PFSK-1 (cell line): ENCODE results near the gene RHOH.

Source experiments
- FOXP2 ChIP-seq: optimal IDR thresholded peaks from 2 replicates; pipeline ENCODE3; 2011; ENCODE audit warnings: borderline replicate concordance, control low read depth, inconsistent platforms; ENCODE audit not compliant: insufficient read depth; ENCODE audit errors: extremely low read length, extremely low read depth
- POLR2AphosphoS5 ChIP-seq: IDR thresholded peaks from 2 replicates; pipeline ENCODE4 v1.6.1; 2012; ENCODE audit warnings: low read depth, mild to moderate bottlenecking, control low read depth, low read length, moderate library complexity
- SIN3A ChIP-seq: IDR thresholded peaks from 2 replicates; pipeline ENCODE4 v1.6.1; 2012; ENCODE audit warnings: mild to moderate bottlenecking, low read length, moderate library complexity, borderline replicate concordance; ENCODE audit not compliant: insufficient read depth
- TAF1 ChIP-seq: IDR thresholded peaks from 2 replicates; pipeline ENCODE4 v1.6.1; 2012; ENCODE audit warnings: low read length, control low read depth, borderline replicate concordance; ENCODE audit not compliant: insufficient read depth
- TF ChIP-seq, protein P1 (sequence below), 2 experiments: IDR thresholded peaks; 2 replicates each; pipeline versions ENCODE4 v1.6.1 to v1.8.0; 2011 to 2012; ENCODE audit warnings: low read depth in 2 of 2, low read length in 2 of 2, control low read depth in 1 of 2, inconsistent platforms in 1 of 2, mild to moderate bottlenecking in 1 of 2, moderate library complexity in 1 of 2; ENCODE audit not compliant: insufficient read depth in 1 of 2

Gene RHOH

DNA sequence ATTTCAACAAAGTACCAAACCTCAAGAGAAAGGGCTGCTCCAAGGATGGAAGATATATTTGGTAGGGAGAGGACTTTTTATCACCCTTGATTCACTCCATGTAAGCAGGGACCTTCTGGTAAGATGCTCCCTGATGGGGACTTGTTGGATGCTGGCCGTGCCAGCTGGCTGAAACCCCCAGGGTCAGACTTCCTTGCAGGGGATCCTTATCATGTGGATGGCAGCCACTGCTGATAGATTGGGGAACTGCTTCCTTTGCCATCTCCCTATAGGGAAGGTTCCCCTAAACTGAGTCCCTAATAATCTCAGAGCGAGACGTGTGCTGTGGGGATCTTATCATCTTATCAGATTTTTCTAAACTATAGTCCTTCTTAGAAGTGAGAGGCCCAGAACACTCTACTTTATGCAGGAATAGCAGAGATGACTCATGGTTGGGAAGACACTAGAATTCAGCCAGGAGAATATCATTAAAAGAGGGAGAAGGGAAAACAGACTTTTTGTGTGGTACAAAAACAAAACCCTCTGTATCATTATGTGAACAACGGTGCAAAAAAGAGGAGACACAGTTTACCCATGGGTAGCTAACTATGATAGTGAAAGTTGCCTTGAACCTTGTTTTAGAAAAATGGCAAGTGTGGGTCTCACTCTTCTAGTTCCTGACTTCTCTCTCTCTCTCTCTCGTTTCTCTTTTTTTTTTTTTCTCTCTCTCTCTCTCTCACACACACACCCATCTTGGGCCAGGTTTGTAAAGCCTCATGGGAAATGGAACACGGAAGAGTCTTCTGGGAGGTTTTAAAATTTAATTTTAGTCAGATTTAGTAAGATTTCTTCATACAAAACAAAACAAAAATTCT is 16.1 kb downstream of the RHOH start:
- TF ChIP-seq SIN3A (no peak), TAF1 (no peak), POLR2AphosphoS5 (no peak), FOXP2 (no peak)
- TF ChIP-seq, protein P1, sequence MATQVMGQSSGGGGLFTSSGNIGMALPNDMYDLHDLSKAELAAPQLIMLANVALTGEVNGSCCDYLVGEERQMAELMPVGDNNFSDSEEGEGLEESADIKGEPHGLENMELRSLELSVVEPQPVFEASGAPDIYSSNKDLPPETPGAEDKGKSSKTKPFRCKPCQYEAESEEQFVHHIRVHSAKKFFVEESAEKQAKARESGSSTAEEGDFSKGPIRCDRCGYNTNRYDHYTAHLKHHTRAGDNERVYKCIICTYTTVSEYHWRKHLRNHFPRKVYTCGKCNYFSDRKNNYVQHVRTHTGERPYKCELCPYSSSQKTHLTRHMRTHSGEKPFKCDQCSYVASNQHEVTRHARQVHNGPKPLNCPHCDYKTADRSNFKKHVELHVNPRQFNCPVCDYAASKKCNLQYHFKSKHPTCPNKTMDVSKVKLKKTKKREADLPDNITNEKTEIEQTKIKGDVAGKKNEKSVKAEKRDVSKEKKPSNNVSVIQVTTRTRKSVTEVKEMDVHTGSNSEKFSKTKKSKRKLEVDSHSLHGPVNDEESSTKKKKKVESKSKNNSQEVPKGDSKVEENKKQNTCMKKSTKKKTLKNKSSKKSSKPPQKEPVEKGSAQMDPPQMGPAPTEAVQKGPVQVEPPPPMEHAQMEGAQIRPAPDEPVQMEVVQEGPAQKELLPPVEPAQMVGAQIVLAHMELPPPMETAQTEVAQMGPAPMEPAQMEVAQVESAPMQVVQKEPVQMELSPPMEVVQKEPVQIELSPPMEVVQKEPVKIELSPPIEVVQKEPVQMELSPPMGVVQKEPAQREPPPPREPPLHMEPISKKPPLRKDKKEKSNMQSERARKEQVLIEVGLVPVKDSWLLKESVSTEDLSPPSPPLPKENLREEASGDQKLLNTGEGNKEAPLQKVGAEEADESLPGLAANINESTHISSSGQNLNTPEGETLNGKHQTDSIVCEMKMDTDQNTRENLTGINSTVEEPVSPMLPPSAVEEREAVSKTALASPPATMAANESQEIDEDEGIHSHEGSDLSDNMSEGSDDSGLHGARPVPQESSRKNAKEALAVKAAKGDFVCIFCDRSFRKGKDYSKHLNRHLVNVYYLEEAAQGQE (IDR thresholded peaks at IDR 0.05; ENCODE audit: insufficient read depth in 1 of 2, low read depth in 2 of 2, low read length in 2 of 2): no peak

DNA sequence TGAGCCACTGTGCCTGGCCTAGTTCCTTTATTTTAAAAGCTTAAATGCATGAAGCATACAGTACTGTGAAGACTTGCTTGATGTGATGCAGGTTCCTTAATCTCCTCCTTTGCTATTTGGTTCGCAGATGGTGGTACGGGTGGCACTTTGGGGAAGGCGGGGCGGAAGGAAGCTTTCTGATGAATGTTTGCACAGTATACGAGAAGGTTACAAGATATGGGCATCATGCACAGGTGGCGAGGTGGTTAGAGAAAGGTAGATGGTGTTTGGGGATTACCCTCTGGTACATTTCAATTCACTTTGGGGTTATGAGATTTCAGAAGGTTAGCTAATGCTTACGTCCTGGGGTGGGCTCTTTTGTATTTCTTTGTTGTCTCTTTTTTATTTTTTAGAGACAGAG is 17.2 kb downstream of the RHOH start:
- TF ChIP-seq POLR2AphosphoS5 (no peak), TAF1 (no peak), SIN3A (no peak), FOXP2 (no peak)
- TF ChIP-seq, protein P1 (IDR thresholded peaks at IDR 0.05; ENCODE audit: insufficient read depth in 1 of 2, low read depth in 2 of 2, low read length in 2 of 2): no peak

DNA sequence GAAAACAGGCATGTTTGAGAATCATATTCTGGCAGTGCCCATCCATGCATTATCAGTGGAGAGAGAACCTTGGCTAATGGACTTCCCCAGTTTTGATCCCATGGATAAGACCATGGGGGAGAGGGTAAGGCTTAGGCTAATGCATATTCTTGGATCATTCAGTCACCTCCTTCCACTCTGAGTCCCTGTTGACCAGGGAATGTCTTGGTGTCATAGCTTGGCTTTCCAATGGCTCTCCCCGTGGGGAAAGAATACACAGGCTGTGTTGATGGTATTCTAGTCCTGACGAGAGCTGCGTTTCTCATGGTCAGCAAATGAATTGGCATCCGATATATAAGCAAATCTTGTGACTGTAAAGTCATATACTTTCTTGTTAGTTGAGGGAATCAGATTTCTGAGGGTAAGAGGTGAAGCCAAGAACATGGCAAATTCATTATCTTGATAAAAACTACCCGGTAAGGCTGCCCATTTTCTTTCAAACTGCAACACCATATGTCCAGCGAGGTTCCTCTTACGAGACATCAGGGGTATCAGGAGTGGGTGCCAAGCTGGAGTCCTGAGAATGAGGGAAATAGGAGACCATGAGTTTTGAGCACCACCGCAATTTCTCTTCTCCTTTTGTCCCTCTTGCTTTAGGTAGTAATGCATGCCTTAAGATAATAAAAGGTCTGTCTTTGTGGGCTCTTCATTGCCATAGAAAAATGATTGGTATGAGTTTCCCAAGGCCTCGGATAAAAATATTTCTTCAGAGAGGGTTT is 18.0 kb downstream of the RHOH start:
- TF ChIP-seq SIN3A: no peak
- TF ChIP-seq, protein P1 (IDR thresholded peaks at IDR 0.05; ENCODE audit: insufficient read depth in 1 of 2, low read depth in 2 of 2, low read length in 2 of 2): no peak
- no peak for TF ChIP-seq FOXP2
- TF ChIP-seq POLR2AphosphoS5: no peak
- TF ChIP-seq TAF1: no peak

DNA sequence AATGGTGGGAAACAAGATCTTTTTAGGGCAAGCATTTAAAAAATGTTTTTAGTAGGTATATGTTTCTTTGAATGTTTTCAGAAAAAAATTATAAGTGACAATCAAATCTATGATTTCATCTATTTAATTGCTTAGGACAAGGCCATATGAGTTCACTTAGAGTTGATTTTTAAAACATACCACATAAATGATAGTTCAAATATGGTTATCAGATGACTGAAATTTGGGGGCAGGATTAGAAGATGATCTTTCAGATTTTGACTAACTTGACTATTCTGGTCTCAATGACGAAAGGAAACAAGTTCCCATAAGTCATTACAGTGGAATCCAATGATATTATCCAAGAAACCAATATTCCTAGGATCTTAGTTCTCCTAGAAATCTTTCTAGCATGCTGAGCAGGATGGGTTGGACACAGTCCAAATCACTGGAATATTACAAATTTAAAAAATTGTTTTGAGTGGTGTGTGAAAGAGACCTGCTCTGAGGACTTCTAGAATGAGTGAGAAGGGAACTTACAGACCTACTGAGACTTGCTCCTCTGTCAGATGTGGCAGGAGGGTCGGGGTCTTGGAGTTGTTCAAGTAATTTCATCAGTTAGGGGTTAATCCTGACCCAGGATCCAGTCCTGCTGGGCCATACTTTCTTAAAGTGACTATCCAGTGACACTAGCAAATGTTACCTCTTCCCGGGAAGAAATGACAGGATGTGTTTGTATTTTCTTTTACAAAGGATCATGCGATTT is 20.0 kb downstream of the RHOH start:
- TF ChIP-seq POLR2AphosphoS5 (no peak), SIN3A (no peak), FOXP2 (no peak)
- TF ChIP-seq, protein P1 (IDR thresholded peaks at IDR 0.05; ENCODE audit: insufficient read depth in 1 of 2, low read depth in 2 of 2, low read length in 2 of 2): no peak
